GM21717 (cell line): Measurements from ENCODE around the gene CD300A.
A peak's percentile ranks its signal among the peaks of the same experiment; 100 is the strongest.
"Not testable (repeated sequence)": the region's sequence is repeated elsewhere in the genome, so short reads cannot be mapped to it uniquely, and the experiment has no call there.

ENCODE experiments used
- ATAC-seq: cut with Tn5 transposase; IDR thresholded peaks from one replicate; pipeline ENCODE4 v1.9.1; 2021; ENCODE audit warnings: mild to moderate bottlenecking, moderate library complexity; ENCODE audit not compliant: unreplicated experiment

The CD300A gene

GRCh38 chr17:74516561-74517328 lies 50.3 kb downstream of the CD300A start:
- no peak for ATAC-seq

DNA sequence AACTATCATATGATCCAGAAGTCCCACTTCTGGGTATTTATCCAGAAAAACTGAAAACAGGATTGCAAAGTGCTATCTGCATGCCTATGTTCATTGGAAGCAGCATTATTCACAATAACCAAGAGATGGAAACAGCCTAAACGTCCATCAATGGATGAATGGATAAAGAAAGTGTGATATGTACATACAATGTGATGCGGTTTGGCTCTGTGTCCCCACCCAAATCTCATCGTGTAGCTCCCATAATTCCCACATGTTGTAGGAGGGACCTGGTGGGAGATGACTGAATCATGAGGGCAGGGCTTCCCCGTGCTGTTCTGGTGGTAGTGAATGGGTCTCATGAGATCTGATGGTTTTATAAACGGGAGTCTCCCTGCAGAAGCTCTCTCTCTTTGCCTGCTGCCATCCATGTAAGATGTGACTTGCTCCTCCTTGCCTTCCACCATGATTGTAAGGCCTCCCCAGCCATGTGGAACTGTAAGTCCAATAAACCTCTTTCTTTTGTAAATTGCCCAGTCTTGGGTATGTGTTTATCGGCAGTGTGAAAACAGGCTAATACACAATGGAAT lies 52.1 kb downstream of the CD300A start:
- not testable (repeated sequence) for ATAC-seq

GRCh38 chr17:74520016-74520434 lies 53.6 kb downstream of the CD300A start:
- no peak for ATAC-seq

DNA sequence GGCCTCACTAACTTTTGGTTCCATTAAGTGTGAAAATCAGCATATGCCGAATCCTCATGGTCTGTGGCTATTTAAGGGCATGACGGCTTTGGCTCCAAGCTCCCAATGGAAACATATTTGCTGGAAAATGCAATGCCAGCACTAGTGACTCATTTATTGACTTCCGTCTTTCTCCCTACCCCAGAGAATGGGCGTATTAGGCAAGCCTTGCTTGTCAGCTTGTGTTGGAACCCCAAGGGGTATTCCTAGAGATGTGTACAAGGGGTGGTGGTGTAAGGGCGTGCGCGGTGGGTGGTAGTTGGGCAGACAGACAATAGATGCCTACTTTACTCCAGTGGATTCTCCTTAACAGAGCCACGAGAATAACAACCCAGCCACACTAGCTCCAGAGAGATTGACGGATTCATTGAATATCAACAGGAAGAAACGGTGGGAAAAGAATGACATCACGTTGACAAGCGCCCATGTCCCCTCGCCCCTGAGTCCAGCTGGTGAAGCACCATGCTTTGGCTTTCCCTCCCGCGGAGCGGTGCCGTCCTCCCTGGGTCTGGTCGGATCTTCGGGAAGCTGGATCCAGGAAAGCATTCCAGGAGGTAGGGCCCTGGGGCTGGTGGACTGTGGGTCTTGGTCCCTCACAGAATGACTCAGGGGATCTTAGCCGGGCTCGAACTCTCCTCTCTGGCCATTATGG lies 54.5 kb downstream of the CD300A start:
- no peak for ATAC-seq

DNA sequence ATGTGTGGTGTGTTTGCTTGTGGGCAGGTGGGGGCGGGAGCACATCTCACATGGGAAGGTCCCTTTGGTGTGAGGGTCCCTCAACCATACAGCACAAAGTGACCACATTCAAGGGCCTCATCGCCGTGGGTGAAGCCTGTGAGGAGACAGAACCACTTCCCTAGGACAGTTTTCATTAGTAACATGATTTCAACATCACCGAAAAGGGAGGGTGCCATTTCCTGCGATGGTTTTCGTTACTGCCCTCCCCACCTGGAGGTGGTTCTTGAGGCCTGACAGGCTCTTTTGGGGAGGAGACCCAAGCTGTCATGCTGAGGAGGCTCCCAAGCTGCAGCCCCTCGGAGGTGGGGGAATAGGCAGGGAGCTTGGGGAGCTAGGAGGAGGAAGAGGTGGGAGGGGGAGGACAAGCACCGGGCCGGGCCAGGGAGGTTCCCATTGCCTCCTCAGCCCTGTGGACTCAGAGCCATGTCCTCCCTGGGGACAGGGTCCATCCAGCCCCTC lies 55.3 kb downstream of the CD300A start:
- ATAC-seq, result no peak

DNA sequence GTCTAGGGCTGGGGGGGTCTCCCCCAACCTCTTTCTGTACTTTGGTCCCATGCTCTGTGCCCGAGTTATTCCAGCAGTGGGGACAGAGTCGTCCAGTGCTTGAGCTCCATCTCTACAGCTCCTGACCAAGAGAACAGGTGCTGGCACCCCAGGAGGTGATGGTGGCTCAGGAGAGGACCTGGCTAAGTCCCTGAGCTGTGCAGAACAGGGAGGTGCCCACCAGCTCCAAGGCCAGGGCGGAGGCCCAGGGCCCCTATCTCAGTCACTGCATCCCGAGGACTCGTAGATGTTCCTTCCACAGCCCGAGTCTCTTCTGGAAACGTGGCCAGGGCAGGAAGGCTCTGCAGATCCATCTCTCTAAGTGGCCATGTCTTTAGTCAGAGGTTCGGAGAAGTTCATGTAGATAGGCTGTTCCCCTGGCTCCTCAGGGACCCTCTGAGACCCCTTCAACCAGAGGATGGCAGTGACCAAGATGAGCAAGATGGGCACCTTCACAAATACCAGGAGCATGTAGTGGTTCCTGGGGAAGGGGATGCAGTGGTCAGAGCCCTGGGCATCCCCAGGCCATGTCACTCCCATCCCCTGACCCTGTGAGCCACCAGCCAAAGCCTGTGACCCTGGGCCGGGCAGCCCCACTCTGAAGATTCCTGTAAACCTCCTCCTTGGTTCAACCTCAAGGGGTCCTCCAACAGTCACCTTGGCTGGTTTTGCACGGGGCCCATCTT lies 56.1 kb downstream of the CD300A start:
- no peak for ATAC-seq

DNA sequence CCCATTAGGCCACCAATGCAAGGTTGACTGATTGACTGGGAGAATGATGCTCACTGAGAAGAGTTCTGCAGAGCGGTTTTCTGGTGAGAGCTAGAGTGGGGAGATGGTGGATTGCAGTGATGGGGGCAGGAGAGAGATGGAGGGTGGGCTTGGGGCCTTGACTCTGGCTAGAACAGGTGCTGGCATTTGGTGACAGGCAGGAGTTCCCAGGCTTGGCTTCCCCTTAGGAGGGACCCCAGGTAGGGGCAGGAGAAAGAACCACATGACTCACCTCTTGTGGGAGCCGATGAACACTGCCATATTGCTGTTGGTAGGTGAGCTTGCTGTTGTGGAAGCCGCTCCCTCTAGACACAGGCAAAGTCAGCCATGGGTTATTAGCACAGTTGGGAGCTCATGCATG lies 56.9 kb downstream of the CD300A start:
- ATAC-seq, result no peak

DNA sequence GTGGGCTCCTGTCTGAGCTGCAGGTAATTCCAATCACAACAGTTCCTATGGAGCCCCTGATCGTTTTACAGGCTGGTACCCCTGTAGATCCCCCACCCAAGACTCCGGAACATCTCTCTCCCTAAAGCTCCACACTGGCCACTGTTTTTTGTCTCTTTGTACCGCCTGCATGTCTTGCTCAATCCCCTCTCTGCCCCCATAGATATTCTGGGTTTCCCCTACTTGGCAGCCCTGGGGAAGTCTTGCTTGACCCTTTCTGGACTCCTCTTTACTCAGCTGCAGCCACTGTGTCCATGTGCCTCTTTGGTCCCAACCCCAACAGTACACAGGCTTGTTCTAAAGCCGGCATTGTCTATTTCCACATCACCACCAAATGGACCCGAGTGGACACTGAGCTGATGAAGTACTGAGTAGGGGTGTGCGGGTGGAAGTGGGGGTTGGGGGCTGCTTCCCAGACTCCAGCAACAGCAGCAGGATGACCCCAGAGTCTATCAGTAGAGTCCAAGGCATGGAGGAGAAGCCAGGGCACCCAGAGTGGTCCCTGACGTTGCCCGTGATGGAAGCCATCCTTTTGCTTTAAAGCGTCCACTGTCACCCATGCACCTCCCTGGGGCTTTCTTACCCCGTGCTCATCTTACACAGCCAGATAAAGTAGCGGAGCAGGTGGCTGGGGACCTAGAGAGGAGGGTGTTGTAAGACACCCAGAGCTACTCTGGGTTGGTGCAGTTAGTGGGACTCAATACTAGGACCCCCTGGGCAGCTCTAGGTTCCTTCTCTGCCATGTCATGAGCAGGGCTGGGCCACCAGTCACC lies 58.4 kb downstream of the CD300A start:
- no peak for ATAC-seq

GRCh38 chr17:74525465-74525725 lies 59.0 kb downstream of the CD300A start:
- ATAC-seq, result no peak

DNA sequence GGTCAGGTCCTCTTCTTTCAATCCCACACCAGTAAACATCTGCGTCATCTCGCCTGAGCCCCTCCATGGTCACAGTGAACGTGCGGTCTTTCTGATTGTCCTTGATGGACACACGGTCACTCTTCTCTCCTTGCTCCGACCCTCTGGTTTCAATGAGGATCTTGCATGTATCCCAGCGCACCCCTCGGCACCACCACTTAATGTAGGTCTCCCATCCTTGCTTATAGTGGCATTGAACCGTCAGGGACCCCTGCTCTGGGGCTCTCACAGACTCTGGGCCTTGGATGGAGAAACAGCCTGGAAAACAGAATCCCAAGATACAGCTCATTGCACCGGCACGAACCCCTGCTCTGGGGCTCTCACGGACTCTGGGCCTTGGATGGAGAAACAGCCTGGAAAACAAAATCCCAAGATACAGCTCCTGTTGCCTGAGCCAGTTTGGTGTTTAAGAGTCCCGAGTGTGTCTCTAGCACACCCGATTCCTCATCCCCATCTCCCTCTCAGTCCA lies 59.4 kb downstream of the CD300A start:
- ATAC-seq, result no peak

GRCh38 chr17:74526681-74527080 lies 60.2 kb downstream of the CD300A start:
- no peak for ATAC-seq

- no peak for ATAC-seq
Observed at GRCh38 chr17:74527081-74527480, 60.6 kb downstream of the CD300A start.

- no peak for ATAC-seq
Observed at GRCh38 chr17:74527756-74528155, 61.3 kb downstream of the CD300A start.

DNA sequence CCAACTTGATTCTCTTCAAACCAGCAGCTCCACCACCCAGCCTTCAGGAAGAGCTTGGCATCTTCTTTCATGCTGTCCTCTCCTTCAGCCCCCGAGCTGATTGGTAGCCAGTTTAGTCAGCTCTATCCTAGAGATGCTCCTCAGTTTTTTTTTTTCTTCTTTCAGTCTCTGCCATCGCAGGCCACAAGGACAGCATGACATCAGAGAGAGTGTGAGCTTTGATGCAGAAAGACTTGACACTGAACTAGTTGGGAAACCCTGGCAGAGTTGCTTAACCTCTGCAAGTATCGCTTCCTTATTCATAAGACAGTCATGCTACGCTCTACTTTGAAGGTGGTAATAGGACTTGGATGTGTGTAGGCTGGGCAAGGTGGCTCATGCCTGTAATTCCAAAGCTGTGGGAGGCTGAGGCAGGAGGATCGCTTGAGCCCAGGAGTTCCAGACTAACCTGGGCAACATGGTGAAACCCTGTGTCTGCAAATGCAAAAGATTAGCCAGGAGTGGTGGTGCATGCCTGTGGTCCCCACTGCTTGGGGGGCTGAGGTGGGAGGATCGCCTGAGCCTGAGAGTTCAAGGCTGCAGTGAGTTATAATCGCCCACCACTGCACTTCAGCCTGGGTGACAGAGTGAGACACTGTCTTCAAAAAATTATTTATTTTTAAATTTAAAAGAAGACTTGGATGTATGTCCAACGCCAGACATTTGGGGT lies 62.2 kb downstream of the CD300A start:
- ATAC-seq, result peak; percentile 86

- no peak for ATAC-seq
Observed at GRCh38 chr17:74529243-74529642, 62.8 kb downstream of the CD300A start.

- ATAC-seq, result no peak
Observed at GRCh38 chr17:74530831-74531150, 64.4 kb downstream of the CD300A start.

DNA sequence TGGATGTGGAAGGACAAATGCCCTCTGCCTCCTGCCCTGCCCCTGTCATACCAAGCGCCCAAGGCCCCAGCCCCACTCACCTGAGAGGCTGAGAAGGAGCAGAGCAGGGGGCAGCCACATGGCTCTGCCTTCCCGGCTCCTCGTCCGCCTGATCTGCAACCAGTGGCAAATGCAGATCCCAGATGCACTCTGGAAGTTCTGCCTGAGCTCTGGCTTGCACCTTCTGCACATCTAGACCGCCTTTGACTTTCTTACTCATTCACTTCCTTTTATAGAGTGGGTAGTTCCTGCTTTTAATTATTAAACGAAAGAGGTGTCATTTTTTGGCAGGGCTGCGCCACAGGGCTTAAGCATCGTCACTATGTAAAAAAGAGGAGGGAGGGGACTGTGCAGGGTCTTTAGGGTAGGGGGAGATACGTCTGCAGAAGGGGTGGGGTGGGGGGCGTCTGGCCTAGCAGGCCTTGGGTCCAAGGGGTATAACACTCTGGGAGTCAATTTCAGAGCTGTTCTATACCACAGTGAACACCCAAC lies 64.9 kb downstream of the CD300A start, which contains the start of gene CD300LB:
CD300LB (minus strand) TSS at position 245 of the 531 bp plus-strand sequence; CDS start at position 120, 125 bp downstream.
- no peak for ATAC-seq

DNA sequence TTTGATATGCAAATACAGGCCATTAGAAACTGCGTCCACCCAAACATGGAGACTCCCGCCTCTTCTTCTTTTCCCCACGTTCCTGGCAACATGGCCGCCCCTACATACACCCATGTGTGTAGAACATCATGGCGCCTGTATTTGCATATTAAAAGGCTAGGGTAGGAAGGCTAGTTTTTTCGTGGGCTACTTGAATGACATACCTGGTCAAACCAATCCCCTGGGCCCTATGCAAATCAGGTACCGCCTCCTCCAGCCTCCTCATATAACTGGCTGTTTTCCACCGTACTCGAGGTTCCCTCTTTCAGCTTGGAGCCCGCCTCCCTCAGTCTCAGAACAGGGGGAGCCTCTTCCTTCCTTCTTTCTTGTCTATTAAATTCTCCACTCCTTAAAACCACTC lies 65.7 kb downstream of the CD300A start:
- ATAC-seq, result no peak
